Caco-2 (cell line): ENCODE data around the gene GHDC. TPM values are rescaled to one million over a fixed set of nuclear protein-coding genes. Genes with fewer than 3 reads are reported as not detected.
"Not testable (repeated sequence)": the region's sequence is repeated elsewhere in the genome, so short reads cannot be mapped to it uniquely, and the experiment has no call there.

Source experiments
- BruUV-seq: library from RNA; stranded (reverse); fragments of 400-500 nt; replicated peaks from 2 replicates; lab custom pipeline; 2021; lab: Mats Ljungman, UMichigan
- CTCF ChIA-PET: fragments of 300-600 bp; sonication (Branson Sonifier 250); formaldehyde crosslinking; loops from one replicate; lab custom pipeline; 2022; ENCODE audit warnings: antibody characterized with exemption; lab: Charles Lee
- POLR2A ChIA-PET: fragments of 300-600 bp; sonication (Branson Sonifier 250); formaldehyde crosslinking; loops from one replicate; lab custom pipeline; 2022; ENCODE audit warnings: antibody characterized with exemption; lab: Charles Lee
- DNase-seq, 2 experiments: peaks; one replicate each; pipeline versions ENCODE4 v3.0.0 to v3.0.0-alpha.2; 2020 to 2022
- H3K27me3 ChIP-seq: replicated peaks from 2 replicates; pipeline ENCODE4 v1.6.0; 2011; ENCODE audit warnings: low read length; ENCODE audit not compliant: control insufficient read depth, insufficient read depth
- H3K36me3 ChIP-seq: 2 replicates; pipeline ENCODE4 v1.5.1; 2011; ENCODE audit warnings: low read length; ENCODE audit not compliant: control insufficient read depth, insufficient read depth
- H3K4me1 ChIP-seq: fragments of 250-450 bp; sonication (Bioruptor Pico); 2 replicates; pipeline ENCODE4 v1.5.1; 2020; ENCODE audit warnings: mild to moderate bottlenecking
- H3K4me3 ChIP-seq: 2 replicates; pipeline ENCODE4 v1.5.1; 2011; ENCODE audit warnings: low read depth, mild to moderate bottlenecking, control low read depth, low read length
- H3K9me3 ChIP-seq: fragments of 250-450 bp; sonication (Bioruptor Pico); 2 replicates; pipeline ENCODE4 v1.5.1; 2020; ENCODE audit warnings: mild to moderate bottlenecking, moderate library complexity
- H3K27ac Mint-ChIP-seq: one replicate; pipeline ENCODE4 v1.8.0; 2022; ENCODE audit warnings: mixed read lengths; ENCODE audit not compliant: unreplicated experiment
- H3K27me3 Mint-ChIP-seq: one replicate; pipeline ENCODE4 v1.8.0; 2022; ENCODE audit warnings: mixed read lengths; ENCODE audit not compliant: insufficient read depth, unreplicated experiment
- H3K36me3 Mint-ChIP-seq: one replicate; pipeline ENCODE4 v1.8.0; 2022; ENCODE audit warnings: mild to moderate bottlenecking, mixed read lengths; ENCODE audit not compliant: insufficient read depth, unreplicated experiment
- H3K4me1 Mint-ChIP-seq: one replicate; pipeline ENCODE4 v1.8.0; 2022; ENCODE audit warnings: low read depth, mixed read lengths; ENCODE audit not compliant: unreplicated experiment
- H3K4me3 Mint-ChIP-seq: one replicate; pipeline ENCODE4 v1.8.0; 2022; ENCODE audit warnings: mild to moderate bottlenecking, moderate library complexity, mixed read lengths; ENCODE audit not compliant: unreplicated experiment
- H3K9me3 Mint-ChIP-seq: one replicate; pipeline ENCODE4 v1.8.0; 2022; ENCODE audit warnings: mixed read lengths; ENCODE audit not compliant: unreplicated experiment
- CTCF ChIP-seq, 2 experiments: fragments of 200-600 bp in 1 of 2; IDR thresholded peaks; 1 replicate in 1 of 2; 2 replicates in 1 of 2; pipeline versions ENCODE4 v1.5.1 to v1.8.0; 2011 to 2022; ENCODE audit warnings: antibody characterized with exemption in 1 of 2, control low read depth in 1 of 2, inconsistent platforms in 1 of 2, low read depth in 1 of 2, low read length in 1 of 2, mild to moderate bottlenecking in 1 of 2, moderate library complexity in 1 of 2; ENCODE audit not compliant: insufficient read depth in 1 of 2, severe bottlenecking in 1 of 2, unreplicated experiment in 1 of 2
- intact Hi-C: fragments of 100-400 bp; cut with micrococcal nuclease; formaldehyde crosslinking; loops from one replicate; pipeline ENCODE4 v1.10.0; 2022; ENCODE audit not compliant: unreplicated experiment
- total RNA-seq: library from RNA; stranded (reverse); gene quantifications from 2 replicates; pipeline ENCODE4 v1.2.3, GENCODE V29; 2022

The GHDC gene
- total RNA-seq, 1 experiment from 2014 or later = 17.7 TPM

- peaks cover 5% of the 10 kb centered on the region; the same call in 1 of the 2 replicates for H3K36me3 ChIP-seq
- Mint-ChIP-seq H3K9me3 (no peaks in the 10 kb centered on the region), H3K27me3 (no peaks in the 10 kb centered on the region), H3K4me1 (no peaks in the 10 kb centered on the region), H3K36me3 (peaks cover 63% of the 10 kb centered on the region), H3K4me3 (no peak overlapping the region), H3K27ac (no peak overlapping the region)
- no peaks in the 10 kb centered on the region for H3K4me1 ChIP-seq
- ChIA-PET POLR2A (no interaction called here), CTCF (no interaction called here)
- no peaks in the 10 kb centered on the region for H3K9me3 ChIP-seq
- no TSS peak for BruUV-seq
- H3K4me3 ChIP-seq = no peak overlapping the region
- no peaks in the 10 kb centered on the region for H3K27me3 ChIP-seq
- intact Hi-C loops = no loop called here
- no peak for TF ChIP-seq CTCF (IDR thresholded peaks at IDR 0.05; ENCODE audit: insufficient read depth in 1 of 2, low read depth in 1 of 2, low read length in 1 of 2, severe bottlenecking in 1 of 2, unreplicated experiment in 1 of 2)
- no peak for DNase-seq
Measured at GRCh38 chr17:42146911-42147607, 47.2 kb downstream of the GHDC start.

- H3K36me3 ChIP-seq, H3K4me3 ChIP-seq, H3K4me3 Mint-ChIP-seq, H3K4me1 Mint-ChIP-seq, DNase-seq, POLR2A ChIA-PET, intact Hi-C loops, BruUV-seq, H3K9me3 Mint-ChIP-seq, H3K9me3 ChIP-seq, H3K4me1 ChIP-seq, H3K27me3 Mint-ChIP-seq, H3K27ac Mint-ChIP-seq, H3K27me3 ChIP-seq: not testable (repeated sequence)
- CTCF ChIA-PET = interaction anchor here (0.6 to 0.7 kb wide), 2 partner anchors 127 to 435 kb away, joined by 3 read pairs; no protein-coding TSS in a partner anchor
- H3K36me3 Mint-ChIP-seq = peaks cover 53% of the 10 kb centered on the region
Measured at GRCh38 chr17:42143138-42143537, 51.2 kb downstream of the GHDC start.

GRCh38 chr17:42142371-42142896 lies 51.9 kb downstream of the GHDC start:
- CTCF ChIA-PET = interaction anchor here (0.6 to 1.0 kb wide), 2 partner anchors 22 to 436 kb away, joined by 3 read pairs; no protein-coding TSS in a partner anchor
- DNase-seq = no peak

More at GRCh38 chr17:42142371-42142896, 51.9 kb downstream of the GHDC start:
- H3K27ac Mint-ChIP-seq = no peak overlapping the region
- H3K9me3 ChIP-seq = no peaks in the 10 kb centered on the region
- TF ChIP-seq CTCF (IDR thresholded peaks at IDR 0.05; ENCODE audit: insufficient read depth in 1 of 2, low read depth in 1 of 2, low read length in 1 of 2, severe bottlenecking in 1 of 2, unreplicated experiment in 1 of 2) = no peak
- H3K4me1 ChIP-seq = no peaks in the 10 kb centered on the region
- H3K9me3 Mint-ChIP-seq = no peaks in the 10 kb centered on the region
- BruUV-seq = no TSS peak
- no peak overlapping the region for H3K4me3 ChIP-seq
- H3K4me3 Mint-ChIP-seq = no peak overlapping the region
- intact Hi-C loops = no loop called here
- no peaks in the 10 kb centered on the region for H3K27me3 Mint-ChIP-seq
- H3K36me3 Mint-ChIP-seq = peaks cover 50% of the 10 kb centered on the region
- H3K4me1 Mint-ChIP-seq = no peaks in the 10 kb centered on the region
- H3K27me3 ChIP-seq = no peaks in the 10 kb centered on the region
- peaks cover 2% of the 10 kb centered on the region for H3K36me3 ChIP-seq
- POLR2A ChIA-PET = no interaction called here
